G401.6 (cell line): Measurements from ENCODE around the gene COL18A1.
"Not testable (repeated sequence)": the region's sequence is repeated elsewhere in the genome, so short reads cannot be mapped to it uniquely, and the experiment has no call there.

Experiments used
- FAIRE-seq: peaks from 2 replicates; lab custom pipeline; 2012; peaks lifted over from hg19 to GRCh38; lab: Jason Lieb, UNC

The COL18A1 gene

DNA sequence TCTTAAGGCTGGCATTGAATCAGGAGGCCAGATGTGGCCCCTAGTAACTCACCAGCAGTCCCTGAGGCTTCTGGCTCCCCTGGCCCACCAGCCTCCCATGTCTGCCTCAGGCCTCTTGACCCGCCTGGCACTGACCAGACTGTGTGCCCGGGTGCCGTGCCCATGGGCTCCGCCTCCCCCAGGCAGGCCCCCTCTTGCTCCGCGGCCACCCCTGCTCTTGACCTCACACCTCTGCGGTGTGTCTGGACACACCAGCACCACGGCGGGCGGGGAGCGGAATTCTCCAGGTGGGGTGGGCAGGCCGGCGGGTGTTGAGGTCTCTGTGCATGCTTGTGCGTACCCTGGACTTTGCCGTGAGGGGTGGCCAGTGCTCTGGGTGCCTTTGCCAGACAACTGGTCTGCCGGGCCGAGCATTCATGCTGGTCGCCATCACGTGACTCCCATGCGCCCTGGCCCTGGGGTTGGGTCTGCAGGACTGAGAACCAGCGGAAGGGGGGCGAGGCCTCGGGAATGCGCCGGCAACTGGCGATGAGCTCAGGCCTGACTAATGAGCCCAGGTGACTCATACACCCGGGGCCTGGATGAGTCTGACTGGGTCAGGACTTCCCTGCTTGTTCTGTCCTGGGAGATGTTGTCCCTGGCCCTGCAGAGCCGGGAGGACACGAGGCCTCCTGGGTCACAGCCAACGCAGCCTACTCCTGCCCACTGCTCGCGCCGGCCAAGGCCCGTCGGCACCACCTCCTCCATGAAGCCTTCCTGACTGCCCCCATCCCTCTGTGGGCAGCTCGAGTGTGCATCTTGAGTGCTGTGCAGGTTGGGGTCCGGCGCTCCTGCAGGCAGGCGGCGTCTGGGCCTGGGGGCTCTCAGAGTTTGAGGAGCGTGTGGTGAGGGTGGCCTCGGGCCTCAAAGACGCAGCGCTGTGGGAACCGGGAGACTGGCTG is 22.6 kb downstream of the COL18A1 start:
- FAIRE-seq: no peak

DNA sequence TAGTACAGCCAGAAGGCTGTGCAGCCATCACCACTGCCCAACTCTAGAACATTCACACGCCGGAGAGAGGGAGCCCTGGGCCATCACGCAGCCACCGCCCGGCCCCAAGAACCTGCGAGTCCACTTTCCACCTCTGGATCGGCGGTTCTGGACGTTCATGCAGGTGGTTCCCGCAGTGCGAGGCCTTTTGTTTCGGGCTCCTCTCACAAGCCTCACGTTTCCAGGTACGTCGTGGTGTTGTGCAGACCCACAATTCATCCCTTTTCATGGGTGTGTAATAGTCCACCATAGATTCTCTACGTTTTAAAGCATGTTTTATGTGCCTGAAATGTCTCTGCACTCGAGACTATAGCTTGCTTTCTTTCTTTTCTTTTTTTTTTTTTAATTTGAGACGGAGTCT is 23.6 kb downstream of the COL18A1 start:
- no peak for FAIRE-seq

DNA sequence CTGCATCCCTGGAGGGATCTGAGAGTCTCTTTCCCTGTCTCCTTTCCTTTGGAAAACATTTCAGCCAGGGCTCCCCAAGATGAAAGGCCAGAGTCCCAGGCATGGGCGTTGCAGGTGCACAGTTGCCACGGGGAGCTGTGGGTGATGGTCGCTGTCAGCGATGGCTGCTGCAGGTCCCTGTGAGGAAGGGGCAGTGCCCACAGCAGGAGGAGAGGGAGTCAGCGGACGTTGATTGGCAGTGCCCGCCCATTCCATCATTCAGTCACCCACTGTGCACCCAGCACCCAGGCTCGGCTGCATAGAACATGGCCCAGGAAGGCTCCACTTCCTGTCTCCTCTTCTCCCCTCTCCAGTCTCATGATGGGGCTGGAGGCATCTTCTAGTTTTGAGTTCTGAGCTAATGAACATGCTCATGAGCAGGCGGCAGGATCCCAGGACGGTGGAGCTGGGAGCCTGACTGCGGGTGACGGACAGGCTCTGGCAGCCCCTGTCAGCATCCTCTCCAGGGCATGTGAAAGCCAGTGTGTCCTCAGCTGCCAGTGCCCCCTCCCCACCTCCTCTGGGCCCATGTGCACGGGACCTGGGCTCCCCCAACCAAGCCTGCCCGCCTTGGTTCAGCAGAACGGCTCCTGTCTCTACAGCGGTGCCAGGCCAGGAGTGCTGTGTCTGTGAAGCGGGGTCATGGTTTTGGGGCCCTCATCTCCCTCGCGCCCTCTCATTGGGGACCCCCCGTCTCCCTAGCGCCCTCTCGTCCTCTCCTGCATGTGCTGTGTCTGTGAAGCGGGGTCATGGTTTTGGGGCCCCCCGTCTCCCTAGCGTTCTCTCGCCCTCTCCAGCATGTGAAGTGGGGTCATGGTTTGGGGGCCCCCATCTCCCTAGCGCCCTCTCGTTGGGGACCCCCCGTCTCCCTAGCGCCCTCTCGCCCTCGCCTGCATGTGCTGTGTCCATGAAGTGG is 24.5 kb downstream of the COL18A1 start:
- no peak for FAIRE-seq

DNA sequence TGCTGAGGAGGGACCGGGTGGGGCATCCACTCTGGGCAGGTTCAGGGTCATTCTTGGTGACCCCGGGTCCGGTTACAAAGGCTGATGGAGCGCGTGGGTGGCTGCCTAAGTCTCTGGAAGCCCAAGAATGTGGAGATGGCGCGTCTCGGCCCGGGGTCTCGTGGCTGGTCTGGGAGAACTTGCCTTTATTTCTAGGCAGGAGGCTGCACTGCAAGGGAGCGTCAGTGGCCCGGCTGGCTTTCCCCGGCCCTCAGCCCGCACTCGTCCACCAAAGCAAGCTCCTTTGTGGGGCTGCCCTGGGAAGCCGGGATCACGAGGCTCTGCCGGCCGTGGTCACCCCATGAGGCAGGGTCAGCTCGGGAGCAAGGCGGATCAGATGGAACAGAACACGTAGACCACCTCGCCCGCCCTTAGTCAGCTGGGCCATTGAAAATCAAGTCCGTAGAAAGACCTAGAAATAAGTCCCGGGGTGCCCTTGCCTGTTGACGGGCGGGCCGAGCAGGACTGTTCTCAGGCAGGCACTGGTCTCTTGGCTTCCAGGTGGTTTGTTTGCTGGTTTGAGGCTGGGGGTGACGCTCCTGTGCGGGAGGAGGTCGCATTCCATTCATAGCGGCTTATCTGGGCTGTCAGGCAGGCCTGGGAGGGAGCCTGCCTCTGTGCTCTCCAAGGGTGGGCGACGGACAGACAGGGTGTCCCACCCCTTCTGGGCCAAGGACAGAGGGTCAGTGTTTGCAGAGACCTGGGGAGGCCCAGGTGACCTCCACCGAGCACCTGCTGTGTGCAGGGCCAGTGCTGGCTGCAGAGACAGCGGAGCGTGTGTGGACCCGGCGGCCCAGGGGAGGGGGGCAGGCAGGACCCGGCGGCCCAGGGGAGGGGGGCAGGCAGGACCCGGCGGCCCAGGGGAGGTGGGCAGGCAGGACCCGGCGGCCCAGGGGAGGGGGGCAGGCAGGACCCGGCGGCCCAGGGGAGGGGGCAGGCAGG is 25.8 kb downstream of the COL18A1 start:
- no peak for FAIRE-seq

DNA sequence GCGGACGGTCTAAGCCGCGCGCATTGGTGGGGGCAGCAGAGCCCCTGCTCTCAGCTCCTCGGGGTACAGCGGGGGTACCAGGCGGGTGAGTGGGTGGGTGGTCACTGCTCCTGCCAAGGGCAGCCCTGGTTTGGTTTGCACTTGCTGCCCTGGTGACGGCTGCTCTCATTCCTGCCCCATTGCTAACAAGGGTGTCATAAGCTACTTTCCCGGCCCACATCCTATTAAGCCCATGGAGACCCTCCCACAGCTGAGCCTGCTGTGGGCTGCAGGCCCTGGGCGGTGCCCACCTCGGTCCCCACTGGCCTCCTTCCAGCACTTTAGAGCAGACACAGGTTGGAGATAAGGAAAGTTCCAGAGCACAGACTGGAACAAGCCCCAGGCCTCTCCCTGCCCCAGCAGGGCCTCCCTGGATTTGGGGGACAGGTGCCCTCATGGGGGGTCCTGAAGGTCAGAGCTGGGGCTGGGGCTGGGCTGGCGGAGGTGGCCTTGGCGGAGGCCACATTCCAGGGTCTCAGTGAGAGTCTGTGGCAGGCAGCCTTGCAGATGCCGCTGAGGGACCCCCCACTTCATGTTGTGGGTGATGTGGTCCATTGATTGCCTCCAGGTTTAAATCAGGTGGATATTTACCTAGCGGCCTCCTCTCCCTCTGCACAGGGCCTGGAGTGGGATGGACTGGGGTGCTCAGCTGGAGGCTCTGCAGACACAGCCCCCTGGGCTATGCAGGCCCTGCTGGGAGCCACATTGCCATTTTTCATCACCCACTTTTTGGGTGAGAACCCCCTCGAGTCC is 27.0 kb downstream of the COL18A1 start:
- no peak for FAIRE-seq

DNA sequence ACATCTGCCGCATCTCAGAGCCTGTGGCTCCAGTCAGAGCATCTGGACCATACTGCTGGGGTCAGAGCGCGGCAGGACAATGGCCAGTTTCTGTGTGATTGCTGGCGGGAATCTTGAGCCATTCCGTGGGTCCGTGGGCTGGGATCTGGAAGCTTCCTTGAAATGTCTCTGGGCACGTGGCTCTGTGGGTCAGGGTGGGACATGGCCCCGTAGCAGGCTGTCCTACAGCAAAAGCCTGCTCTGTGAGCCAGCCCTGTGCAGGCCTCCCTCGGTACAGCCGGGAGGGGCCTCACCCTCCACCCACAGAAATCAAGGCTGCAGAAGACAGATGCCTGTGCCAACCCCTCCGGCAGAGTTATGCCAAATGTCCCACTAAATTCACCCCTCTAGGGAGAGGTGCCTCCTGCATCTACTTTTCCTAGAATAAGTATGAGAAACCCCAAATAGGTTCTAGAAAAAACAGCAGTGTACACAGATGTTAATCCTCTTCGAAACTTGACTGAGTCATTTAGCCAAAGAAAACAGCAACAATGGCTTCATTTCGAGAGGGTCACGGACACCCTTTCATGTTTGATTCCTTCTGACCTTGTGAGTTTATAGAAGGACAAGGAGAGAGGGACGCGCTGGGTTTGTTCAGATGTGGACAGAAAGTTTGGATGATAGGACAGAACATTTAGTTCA is 27.8 kb downstream of the COL18A1 start:
- no peak for FAIRE-seq

DNA sequence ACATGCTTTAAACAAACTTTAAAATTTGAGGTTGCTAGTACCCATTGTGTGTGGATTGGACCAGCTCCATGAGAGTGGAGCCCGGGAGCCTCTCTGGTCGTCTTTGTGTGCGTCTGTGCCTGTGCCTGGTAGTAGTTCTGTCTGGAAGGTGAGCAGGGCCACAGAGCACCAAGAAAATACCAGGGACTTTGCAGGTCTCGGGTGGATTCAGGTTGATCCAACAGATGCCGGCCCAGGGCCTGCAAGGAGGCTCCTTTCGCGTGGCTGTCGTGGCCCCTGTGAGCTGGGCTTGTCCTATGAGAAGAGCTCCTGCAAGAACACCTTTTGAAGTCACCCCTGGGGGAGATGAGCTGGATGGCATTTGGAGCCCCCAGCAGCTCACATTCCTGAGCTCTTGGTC is 28.3 kb downstream of the COL18A1 start:
- no peak for FAIRE-seq

DNA sequence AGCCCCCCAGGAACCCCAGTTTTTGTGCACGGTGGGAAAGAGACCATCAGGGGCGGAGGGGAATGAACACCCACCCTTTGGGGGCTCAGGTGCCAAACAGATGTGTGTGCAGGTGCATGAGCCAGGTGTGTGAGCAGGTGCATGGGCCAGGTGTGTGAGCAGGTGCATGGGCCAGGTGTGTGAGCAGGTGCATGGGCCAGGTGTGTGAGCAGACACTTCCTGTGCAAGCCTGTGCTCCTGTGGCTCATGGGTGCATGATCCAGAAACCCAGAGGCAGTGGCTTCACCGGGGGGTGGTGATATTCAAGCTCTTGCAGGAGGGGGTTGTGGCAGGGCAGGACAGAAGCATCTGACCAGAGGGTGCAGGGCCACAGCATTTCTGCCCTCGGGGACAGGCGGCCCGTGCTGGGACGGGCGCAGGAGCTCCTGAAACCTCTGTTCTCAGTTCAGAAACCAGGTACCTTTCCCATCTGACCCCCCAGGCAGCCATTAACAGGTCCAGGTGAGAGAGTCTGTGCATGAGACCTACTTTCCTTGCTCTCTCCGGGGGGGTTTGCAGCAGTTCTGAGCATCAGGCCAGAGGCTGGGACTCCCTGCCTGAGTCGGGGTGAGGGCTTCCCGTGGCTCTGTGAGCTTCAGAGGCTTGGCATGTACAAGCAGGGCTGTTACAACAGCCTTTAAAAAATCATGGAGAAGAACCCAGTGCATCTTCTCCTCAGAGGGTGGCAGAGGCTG is 29.1 kb downstream of the COL18A1 start:
- no peak for FAIRE-seq

DNA sequence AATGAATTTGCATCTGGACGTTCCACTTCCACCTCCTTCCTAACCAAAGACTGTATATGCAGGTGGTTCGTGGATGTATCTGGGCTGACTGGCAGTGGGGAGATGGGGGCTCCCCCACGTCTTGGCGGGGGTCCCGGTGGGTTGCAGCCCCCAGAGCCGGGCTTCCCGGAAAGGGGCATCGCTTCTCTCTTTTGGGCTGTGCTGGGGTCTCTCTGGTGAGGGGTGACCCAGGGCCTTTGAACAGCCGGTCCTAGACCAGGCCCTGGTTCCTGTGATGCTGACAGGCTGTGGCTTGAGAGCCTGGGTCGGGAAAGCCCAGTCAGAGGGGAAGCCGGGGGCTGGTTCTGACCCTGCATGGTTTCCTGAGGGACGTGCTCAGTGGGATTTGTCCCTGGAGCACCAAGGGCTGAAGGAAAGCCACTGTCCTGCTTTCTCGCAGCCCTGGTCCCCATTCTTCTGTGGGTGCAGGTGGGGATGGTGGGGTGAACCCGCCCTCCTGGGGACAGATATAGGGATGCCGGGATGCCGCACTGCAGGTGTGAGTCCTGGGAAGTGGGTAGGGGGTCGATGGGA is 29.8 kb downstream of the COL18A1 start:
- no peak for FAIRE-seq

DNA sequence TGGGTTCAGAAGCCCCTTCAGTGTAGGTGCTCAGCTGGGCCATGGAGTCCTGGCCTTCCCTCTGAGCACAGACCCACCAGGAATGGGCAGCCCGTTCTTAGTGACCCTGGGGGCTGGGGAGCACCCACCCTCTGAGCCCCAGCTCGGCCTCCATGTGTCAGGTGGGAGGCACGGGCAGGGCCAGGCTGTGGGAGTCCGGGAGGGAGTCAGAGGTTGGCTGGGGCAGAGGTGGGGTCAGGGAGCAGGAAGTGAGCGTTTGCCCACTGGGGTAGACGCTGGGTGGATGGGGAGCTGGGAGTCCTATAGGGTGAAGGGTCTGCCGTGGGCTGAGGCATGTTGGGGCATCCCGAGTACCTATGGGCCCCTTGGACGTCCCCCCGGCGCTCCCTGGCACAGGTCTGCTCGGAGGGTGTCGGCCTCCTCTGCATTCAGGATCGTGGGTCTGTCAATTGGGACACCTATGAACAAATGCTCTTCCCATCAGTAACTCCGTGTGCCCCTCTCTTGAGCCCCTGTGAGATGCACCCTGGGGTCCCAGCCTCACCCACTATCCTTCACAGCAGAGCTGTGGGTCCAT is 30.5 kb downstream of the COL18A1 start:
- no peak for FAIRE-seq

DNA sequence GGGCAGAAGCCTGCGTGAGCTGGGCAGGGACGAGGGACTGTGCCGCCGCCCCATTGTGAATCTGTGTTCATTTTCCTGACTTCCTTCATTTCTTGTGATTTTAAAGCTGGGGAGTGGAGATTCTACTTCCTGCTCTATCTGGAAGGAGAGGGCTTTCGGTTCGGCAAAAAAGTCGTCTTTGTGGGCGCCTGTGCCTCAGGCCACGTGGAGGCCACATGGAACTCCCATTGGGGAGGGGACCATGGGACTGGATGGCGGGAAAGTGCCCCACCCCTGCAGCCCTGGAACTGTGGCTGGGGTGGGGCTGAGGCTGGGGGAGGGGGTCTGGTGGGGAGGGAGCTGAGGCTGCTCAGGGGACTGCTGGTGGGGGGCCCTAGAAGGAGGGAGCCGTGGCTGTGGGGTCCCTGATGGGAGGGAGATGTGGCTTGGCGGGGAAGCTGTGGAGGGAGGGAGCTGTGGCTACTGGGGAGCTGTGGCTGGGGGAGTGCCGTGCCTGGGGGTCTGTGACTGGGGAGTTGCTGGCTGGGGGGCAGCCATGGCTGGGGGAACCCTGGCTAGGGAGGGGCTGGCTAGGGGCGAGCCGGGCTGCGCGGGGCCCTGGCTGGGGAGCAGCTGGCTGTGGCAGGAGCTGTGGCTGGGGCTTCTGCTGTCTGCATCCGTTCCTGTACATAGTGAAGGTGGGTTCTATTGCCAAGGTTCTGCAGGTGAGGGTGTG is 31.5 kb downstream of the COL18A1 start:
- no peak for FAIRE-seq

DNA sequence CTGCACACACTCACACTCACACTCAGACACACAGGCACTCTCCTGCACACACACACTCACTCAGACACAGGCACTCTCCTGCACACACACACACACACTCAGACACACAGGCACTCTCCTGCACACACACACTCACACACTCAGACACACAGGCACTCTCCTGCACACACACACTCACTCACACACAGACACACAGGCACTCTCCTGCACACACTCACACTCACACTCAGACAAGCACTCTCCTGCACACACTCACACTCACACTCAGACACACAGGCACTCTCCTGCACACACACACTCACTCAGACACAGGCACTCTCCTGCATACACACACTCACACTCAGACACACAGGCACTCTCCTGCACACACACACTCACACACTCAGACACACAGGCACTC is 32.9 kb downstream of the COL18A1 start:
- not testable (repeated sequence) for FAIRE-seq

DNA sequence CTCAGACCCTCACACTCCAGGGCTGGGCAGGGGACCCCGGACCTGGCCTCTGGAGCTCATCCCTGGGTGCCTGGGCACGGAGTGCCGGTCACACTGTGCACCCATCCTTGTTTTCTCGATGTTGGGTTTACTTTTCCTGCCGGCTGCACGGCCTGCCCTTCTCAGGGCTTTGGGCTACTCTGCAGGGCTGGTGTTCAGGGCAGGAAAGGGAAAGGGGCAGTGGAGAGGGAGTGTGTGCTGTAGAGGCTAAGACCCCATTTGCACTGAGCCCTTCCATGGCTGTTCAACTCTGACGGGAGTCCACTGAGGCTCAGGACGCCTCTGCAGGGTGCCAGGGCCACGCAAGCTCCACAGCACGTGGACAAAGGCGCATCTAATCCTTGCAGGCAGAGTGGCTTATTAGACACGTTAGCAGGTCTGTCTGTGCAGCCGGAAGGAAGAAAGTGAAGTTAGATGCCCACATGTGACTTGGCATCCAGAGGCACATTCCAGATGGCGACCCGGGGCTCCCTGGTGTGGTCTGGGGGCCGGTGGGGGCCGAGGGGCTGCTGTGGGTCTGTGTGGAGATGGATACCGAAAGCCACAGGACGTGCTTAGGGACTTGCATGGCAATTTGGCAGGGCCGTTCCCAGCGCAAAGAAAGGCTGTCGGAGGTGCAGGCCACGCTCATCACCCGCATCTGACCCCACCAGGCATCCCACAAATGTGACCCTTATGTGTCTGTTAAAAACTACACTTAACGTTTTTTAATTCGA is 33.6 kb downstream of the COL18A1 start:
- FAIRE-seq: no peak

DNA sequence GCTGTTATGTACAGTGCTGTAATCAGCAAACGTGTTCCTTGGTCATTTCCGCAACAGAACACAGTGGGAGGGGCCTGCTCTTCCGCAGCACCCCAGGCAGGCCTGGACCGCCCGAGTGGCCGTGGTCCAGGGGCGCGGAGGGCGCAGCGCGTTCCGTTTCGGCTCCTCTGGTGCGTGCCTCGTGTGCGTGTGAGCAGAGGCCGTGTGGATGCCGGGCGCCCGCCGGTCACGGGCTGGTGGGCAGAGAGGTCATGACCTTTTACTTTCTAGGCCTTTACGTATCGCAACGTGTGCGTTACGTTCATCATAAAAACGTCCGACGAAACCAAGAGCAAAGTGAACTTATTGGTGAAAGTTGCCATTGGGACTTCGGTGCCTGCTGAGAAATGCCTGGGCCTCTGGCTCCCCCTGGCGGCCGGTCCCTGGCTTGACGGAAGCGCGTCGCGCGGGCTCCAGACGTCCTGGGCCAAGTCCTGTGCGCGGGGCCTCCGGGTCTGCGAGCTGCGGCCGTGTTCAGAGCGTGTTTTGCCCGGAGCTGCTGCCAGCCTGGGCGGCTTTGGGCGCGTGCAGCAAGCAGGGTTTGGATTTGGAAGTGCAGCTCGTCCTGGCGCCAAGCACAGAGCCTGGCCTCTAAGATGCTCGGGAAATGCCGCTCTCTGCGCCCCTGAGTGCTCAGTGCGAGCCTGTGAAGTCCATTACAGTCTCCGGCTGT is 34.4 kb downstream of the COL18A1 start:
- peak; percentile 27 for FAIRE-seq

DNA sequence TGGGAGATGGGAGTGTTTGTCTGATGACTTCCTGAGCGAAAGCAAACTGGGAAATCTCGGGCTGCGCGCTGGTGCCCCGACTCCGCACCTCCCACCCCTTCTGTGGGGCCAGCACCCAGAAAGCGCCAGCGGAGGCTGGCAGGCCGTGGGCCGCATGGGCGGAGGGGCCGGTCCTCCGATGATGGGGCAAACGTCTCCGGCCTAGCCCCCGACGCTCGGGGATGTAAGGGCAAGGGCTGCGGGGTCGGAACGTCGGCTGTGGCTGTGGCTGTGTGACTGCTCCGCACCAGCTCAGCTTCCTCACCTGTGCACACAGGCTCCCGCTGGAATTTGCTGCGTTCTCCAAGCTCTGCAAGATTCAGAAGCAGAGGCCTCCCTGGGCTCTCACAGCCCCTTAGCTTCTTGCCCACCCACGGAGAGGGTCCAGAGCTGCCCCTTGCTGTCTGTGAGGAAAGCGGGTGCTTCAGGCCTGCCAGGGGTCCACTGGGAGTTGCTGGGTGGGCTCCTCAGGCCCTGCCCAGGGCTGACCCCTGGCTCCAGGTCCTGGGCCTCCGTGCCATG is 35.0 kb downstream of the COL18A1 start:
- no peak for FAIRE-seq

DNA sequence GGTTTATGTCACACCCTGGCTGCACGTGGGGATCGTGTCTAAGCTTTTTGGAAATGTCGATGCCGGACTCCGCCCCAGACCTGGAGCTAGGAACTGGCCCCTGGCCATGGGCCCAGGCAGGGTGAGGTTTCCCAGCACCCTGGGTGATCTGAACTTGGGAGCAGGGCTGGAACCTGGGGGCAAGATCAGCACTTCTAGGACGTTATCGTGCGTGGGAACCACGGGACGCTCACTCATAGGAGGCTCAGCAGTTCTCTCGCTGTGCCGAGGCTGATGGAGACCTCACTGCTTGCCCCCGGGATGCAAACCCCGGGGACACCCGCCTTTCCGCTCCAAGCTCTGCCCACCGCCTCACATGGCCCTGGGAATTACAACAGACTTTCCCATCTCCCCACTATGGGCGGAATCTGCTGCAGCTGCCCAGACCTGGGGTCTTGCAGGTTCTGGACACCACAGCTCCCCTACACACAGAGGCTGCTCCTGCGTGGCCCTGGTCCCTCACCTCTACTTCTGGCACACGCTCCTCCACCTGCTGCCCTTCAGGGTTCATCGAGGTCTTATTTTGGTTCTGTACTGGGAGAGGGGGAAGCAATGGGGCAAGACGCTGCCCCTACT is 35.9 kb downstream of the COL18A1 start:
- FAIRE-seq: no peak
